HepG2 (cell line): ENCODE data around the gene CLEC20A. TPM values are rescaled to one million over a fixed set of nuclear protein-coding genes. Genes with fewer than 3 reads are reported as not detected.

Source experiments
- ATAC-seq: fragments of 200-7000 bp; cut with Tn5 transposase; 3 replicates; pipeline ENCODE4 v1.9.1; 2020; ENCODE audit warnings: mild to moderate bottlenecking, moderate library complexity
- BruUV-seq: library from RNA; stranded (reverse); fragments of 400-500 nt; replicated peaks from 2 replicates; lab custom pipeline; 2021; lab: Mats Ljungman, UMichigan
- CTCF ChIA-PET: fragments of 300-600 bp; formaldehyde crosslinking; extraction: SDS; loops from one replicate; lab custom pipeline; 2021; ENCODE audit warnings: low total read pairs, inconsistent platforms, low intra/inter-chr PET ratio; lab: Yijun Ruan, JAX
- POLR2A ChIA-PET: fragments of 350-600 bp; sonication (Branson Sonifier 250); formaldehyde crosslinking; loops from one replicate; lab custom pipeline; 2020; ENCODE audit warnings: antibody characterized with exemption, inconsistent platforms; lab: Yijun Ruan, JAX
- DNase-seq: peaks from one replicate; pipeline ENCODE4 v3.0.0-alpha.2; 2015; ENCODE audit warnings: low spot score
- FAIRE-seq: peaks from 3 replicates; lab custom pipeline; 2011; peaks lifted over from hg19 to GRCh38; lab: Jason Lieb, UNC
- H2AFZ ChIP-seq: one replicate; pipeline ENCODE4 v1.6.1; 2011; ENCODE audit warnings: low read length, inconsistent platforms
- H3K27ac ChIP-seq: fragments of 300-600 bp; 3 replicates; pipeline ENCODE4 v1.8.0; 2011; ENCODE audit warnings: mixed run types, mild to moderate bottlenecking, mixed read lengths, low read length, inconsistent platforms; ENCODE audit not compliant: insufficient read depth; ENCODE audit errors: extremely low read length
- H3K27me3 ChIP-seq, 2 experiments: fragments of 200-600 bp in 1 of 2; 2 replicates in 1 of 2; 3 replicates in 1 of 2; pipeline versions ENCODE4 v1.6.0 to v1.8.0; 2011; ENCODE audit warnings: low read length in 2 of 2, mild to moderate bottlenecking in 2 of 2, moderate library complexity in 2 of 2, inconsistent platforms in 1 of 2; ENCODE audit not compliant: insufficient read depth in 2 of 2, control insufficient read depth in 1 of 2
- H3K36me3 ChIP-seq, 2 experiments: fragments of 200-600 bp in 1 of 2; replicated peaks in 1 of 2; 2 replicates in 1 of 2; 3 replicates in 1 of 2; pipeline versions ENCODE4 v1.5.1 to v1.8.0; 2011; ENCODE audit warnings: low read length in 2 of 2, inconsistent platforms in 1 of 2; ENCODE audit not compliant: insufficient read depth in 2 of 2, control insufficient read depth in 1 of 2
- H3K4me1 ChIP-seq: 2 replicates; pipeline ENCODE4 v1.5.1; 2012; ENCODE audit warnings: low read length, inconsistent platforms; ENCODE audit not compliant: insufficient read depth
- H3K4me2 ChIP-seq: 2 replicates; pipeline ENCODE4 v1.6.0; 2011; ENCODE audit warnings: low read depth, low read length, inconsistent platforms
- H3K4me3 ChIP-seq, 3 experiments: fragments of 200-600 bp in 1 of 3; sonication (generic), shearing (Covaris generic) in 1 of 3; replicated peaks in 1 of 3; 2 replicates each; pipeline ENCODE4 v1.5.1; 2011 to 2016; ENCODE audit warnings: low read length in 3 of 3, inconsistent platforms in 2 of 3, low read depth in 2 of 3, mild to moderate bottlenecking in 2 of 3, control low read depth in 1 of 3, mixed read lengths in 1 of 3; ENCODE audit not compliant: insufficient read depth in 1 of 3
- H3K79me2 ChIP-seq: one replicate; pipeline ENCODE4 v1.6.1; 2011; ENCODE audit warnings: low read length, inconsistent platforms; ENCODE audit not compliant: insufficient read depth
- H3K9ac ChIP-seq: 2 replicates; pipeline ENCODE4 v1.6.0; 2011; ENCODE audit warnings: mild to moderate bottlenecking, low read depth, low read length, inconsistent platforms; ENCODE audit not compliant: insufficient read depth
- H3K9me3 ChIP-seq: 2 replicates; pipeline ENCODE4 v1.5.1; 2012; ENCODE audit warnings: mild to moderate bottlenecking, low read length
- H4K20me1 ChIP-seq: 2 replicates; pipeline ENCODE4 v1.6.0; 2011; ENCODE audit warnings: inconsistent platforms, mild to moderate bottlenecking, low read length, moderate library complexity; ENCODE audit not compliant: insufficient read depth
- ATAD3A ChIP-seq: sonication (generic); formaldehyde crosslinking; IDR thresholded peaks from 2 replicates; pipeline ENCODE4 v1.4.0; 2020; ENCODE audit warnings: missing genetic modification reagents
- DNMT1 ChIP-seq: sonication (generic); formaldehyde crosslinking; IDR thresholded peaks from 2 replicates; pipeline ENCODE4 v1.5.1; 2020; ENCODE audit warnings: mild to moderate bottlenecking, missing genetic modification reagents
- NFE2L2 ChIP-seq: fragments of 150-350 bp; IDR thresholded peaks from 2 replicates; pipeline ENCODE4 v1.6.1; 2014; ENCODE audit warnings: low read length
- SIX1 ChIP-seq: sonication (generic); formaldehyde crosslinking; IDR thresholded peaks from 2 replicates; pipeline ENCODE4 v1.4.0; 2020; ENCODE audit warnings: missing genetic modification reagents, borderline replicate concordance
- YEATS4 ChIP-seq: sonication (generic); formaldehyde crosslinking; IDR thresholded peaks from 2 replicates; pipeline ENCODE4 v1.4.0; 2020; ENCODE audit warnings: missing genetic modification reagents, borderline replicate concordance
- YY1 ChIP-seq: IDR thresholded peaks from 2 replicates; pipeline ENCODE4 v1.6.1; 2011; ENCODE audit warnings: low read length, low read depth, moderate library complexity, mild to moderate bottlenecking; ENCODE audit not compliant: insufficient read depth, insufficient replicate concordance
- ZNF354B ChIP-seq: sonication (generic); formaldehyde crosslinking; IDR thresholded peaks from 2 replicates; pipeline ENCODE4 v1.8.0; 2022; ENCODE audit warnings: mild to moderate bottlenecking, missing genetic modification reagents
- ZNF777 ChIP-seq: sonication (generic); formaldehyde crosslinking; IDR thresholded peaks from 2 replicates; pipeline ENCODE4 v1.4.0; 2020; ENCODE audit warnings: missing genetic modification reagents
- WGBS: methylation state at CpG from one replicate; pipeline ENCODE4 v1.1.6; 2017; ENCODE audit warnings: low lambda C conversion rate; 5-methylcytosine and 5-hydroxymethylcytosine counted together
- in situ Hi-C: cut with HindIII; loops from 2 replicates; pipeline ENCODE4 v1.10.0; 2017; ENCODE audit warnings: low pct_unique_long_range_greater_than_20kb; ENCODE audit not compliant: extremely low pct_ligation_motif_present
- intact Hi-C: fragments of 100-400 bp; cut with micrococcal nuclease; formaldehyde crosslinking; loops from one replicate; pipeline ENCODE4 v1.10.0; 2022; ENCODE audit not compliant: unreplicated experiment
- polyA plus RNA-seq, 8 experiments: library from polyadenylated mRNA; depleted of rRNA in 3 of 8; stranded (reverse) in 7 of 8; unstranded in 1 of 8; fragments of >200 nt; fragmentation: Illumina TruSeq in 4 of 8; extraction: Trizol in 4 of 8; gene quantifications; 2 replicates each; pipeline versions ENCODE4 v1.2.1 to v1.2.3, GENCODE V29; 2011 to 2016; ENCODE audit warnings: low read depth in 4 of 8, missing spikeins in 1 of 8, mixed read lengths in 1 of 8; ENCODE audit not compliant: insufficient read depth in 1 of 8
- small RNA-seq, 3 experiments: library from RNA; depleted of rRNA; stranded (forward); fragments of <200 nt; gene quantifications; one replicate each; pipeline ENCODE3, GENCODE V24; 2012; ENCODE audit warnings: low read depth in 2 of 3, low replicate concordance in 1 of 3; ENCODE audit not compliant: insufficient read length in 3 of 3, insufficient read depth in 2 of 3
- total RNA-seq, 5 experiments: library from RNA; depleted of rRNA; stranded (reverse); fragments of >200 nt; fragmentation: Illumina TruSeq; extraction: Trizol; gene quantifications; 2 replicates each; pipeline ENCODE4 v1.2.3, GENCODE V29; 2016; ENCODE audit warnings: low read depth in 1 of 5
- TF ChIP-seq, protein P1 (sequence below): sonication (generic); formaldehyde crosslinking; IDR thresholded peaks from 2 replicates; pipeline ENCODE4 v1.4.0; 2020; ENCODE audit warnings: mild to moderate bottlenecking, missing genetic modification reagents
- TF ChIP-seq, protein P2 (sequence below): sonication (generic); formaldehyde crosslinking; IDR thresholded peaks from 2 replicates; pipeline ENCODE4 v1.4.0; 2020; ENCODE audit warnings: missing genetic modification reagents
- TF ChIP-seq, protein P3 (sequence below): sonication (generic); formaldehyde crosslinking; IDR thresholded peaks from 2 replicates; pipeline ENCODE4 v1.8.1; 2023; ENCODE audit warnings: mild to moderate bottlenecking, missing genetic modification reagents

The CLEC20A gene
- total and polyA plus RNA-seq, 2 of the 13 experiments (the other 11 are each of a cell fraction or from before 2014, with no cell fraction given): not detected

DNA sequence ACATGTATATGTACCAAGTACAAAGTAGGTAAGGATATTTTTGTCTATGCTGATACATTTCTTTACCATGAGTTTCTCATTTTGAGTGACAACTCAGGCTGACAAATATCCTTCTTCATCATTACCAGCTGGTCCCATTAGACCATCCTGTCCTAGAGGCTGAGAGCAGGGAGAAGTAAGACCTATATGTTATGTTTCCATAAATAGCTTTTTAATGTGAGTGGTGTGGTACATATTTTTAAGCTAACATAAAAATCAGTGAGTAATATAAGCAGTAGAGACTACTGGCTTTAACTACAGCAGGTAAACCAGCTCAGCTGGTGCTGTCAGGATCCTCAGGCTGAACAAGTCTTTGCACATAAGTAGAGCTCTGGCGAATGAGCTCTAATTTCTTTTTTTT, 62.4 kb downstream of the CLEC20A start:
- Histone ChIP-seq H3K27me3 (no peaks in the 10 kb centered on the region), H4K20me1 (no peaks in the 10 kb centered on the region), H2AFZ (no peak overlapping the region), H3K79me2 (no peaks in the 10 kb centered on the region), H3K4me3 (no peak overlapping the region), H3K27ac (no peak overlapping the region), H3K9me3 (no peaks in the 10 kb centered on the region), H3K36me3 (no peaks in the 10 kb centered on the region), H3K9ac (no peak overlapping the region), H3K4me2 (no peak overlapping the region), H3K4me1 (no peaks in the 10 kb centered on the region)
- ChIA-PET POLR2A (no interaction called here), CTCF (no interaction called here)
- ATAC-seq: no peak
- BruUV-seq: no TSS peak
- FAIRE-seq: no peak
- in situ Hi-C loops (no loop called here), intact Hi-C loops (no loop called here)
- 100% methylated on average over 1 of the region's 1 CpG for WGBS
- DNase-seq: no peak
- TF ChIP-seq ZNF777 (CRISPR knock-in tag) (no peak), ATAD3A (CRISPR knock-in tag) (no peak), ZNF354B (CRISPR knock-in tag) (no peak), SIX1 (CRISPR knock-in tag) (no peak), YY1 (no peak), NFE2L2 (no peak), DNMT1 (CRISPR knock-in tag) (no peak), YEATS4 (CRISPR knock-in tag) (no peak)
- TF ChIP-seq, protein P1, sequence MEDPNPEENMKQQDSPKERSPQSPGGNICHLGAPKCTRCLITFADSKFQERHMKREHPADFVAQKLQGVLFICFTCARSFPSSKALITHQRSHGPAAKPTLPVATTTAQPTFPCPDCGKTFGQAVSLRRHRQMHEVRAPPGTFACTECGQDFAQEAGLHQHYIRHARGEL: no peak
- TF ChIP-seq, protein P2, sequence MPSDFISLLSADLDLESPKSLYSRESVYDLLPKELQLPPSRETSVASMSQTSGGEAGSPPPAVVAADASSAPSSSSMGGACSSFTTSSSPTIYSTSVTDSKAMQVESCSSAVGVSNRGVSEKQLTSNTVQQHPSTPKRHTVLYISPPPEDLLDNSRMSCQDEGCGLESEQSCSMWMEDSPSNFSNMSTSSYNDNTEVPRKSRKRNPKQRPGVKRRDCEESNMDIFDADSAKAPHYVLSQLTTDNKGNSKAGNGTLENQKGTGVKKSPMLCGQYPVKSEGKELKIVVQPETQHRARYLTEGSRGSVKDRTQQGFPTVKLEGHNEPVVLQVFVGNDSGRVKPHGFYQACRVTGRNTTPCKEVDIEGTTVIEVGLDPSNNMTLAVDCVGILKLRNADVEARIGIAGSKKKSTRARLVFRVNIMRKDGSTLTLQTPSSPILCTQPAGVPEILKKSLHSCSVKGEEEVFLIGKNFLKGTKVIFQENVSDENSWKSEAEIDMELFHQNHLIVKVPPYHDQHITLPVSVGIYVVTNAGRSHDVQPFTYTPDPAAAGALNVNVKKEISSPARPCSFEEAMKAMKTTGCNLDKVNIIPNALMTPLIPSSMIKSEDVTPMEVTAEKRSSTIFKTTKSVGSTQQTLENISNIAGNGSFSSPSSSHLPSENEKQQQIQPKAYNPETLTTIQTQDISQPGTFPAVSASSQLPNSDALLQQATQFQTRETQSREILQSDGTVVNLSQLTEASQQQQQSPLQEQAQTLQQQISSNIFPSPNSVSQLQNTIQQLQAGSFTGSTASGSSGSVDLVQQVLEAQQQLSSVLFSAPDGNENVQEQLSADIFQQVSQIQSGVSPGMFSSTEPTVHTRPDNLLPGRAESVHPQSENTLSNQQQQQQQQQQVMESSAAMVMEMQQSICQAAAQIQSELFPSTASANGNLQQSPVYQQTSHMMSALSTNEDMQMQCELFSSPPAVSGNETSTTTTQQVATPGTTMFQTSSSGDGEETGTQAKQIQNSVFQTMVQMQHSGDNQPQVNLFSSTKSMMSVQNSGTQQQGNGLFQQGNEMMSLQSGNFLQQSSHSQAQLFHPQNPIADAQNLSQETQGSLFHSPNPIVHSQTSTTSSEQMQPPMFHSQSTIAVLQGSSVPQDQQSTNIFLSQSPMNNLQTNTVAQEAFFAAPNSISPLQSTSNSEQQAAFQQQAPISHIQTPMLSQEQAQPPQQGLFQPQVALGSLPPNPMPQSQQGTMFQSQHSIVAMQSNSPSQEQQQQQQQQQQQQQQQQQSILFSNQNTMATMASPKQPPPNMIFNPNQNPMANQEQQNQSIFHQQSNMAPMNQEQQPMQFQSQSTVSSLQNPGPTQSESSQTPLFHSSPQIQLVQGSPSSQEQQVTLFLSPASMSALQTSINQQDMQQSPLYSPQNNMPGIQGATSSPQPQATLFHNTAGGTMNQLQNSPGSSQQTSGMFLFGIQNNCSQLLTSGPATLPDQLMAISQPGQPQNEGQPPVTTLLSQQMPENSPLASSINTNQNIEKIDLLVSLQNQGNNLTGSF (CRISPR knock-in tag): no peak
- TF ChIP-seq, protein P3, sequence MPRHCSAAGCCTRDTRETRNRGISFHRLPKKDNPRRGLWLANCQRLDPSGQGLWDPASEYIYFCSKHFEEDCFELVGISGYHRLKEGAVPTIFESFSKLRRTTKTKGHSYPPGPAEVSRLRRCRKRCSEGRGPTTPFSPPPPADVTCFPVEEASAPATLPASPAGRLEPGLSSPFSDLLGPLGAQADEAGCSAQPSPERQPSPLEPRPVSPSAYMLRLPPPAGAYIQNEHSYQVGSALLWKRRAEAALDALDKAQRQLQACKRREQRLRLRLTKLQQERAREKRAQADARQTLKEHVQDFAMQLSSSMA (CRISPR knock-in tag): no peak

Small RNA genes within 50 kb of the gene (small RNA-seq; reads per million reads assigned to genes)
- 0 reads per million in 3 experiments for gene RF00017

Other genes starting within 250 kb of the CLEC20A start
- gene TEX35, start 16.1 kb upstream of the CLEC20A start, total RNA-seq (2016; rRNA removed; fragmentation: Illumina TruSeq; extraction: Trizol): not detected in 2 replicates
- gene TEX35, start 16.1 kb upstream of the CLEC20A start, polyA plus RNA-seq (2011; rRNA removed): not detected in 2 replicates
- gene RALGPS2, start 228.3 kb upstream of the CLEC20A start, total RNA-seq (2016; rRNA removed; fragmentation: Illumina TruSeq; extraction: Trizol): 36.0 and 58.5 TPM in 2 replicates
- 14.4 and 15.6 TPM in 2 replicates for gene RALGPS2, start 228.3 kb upstream of the CLEC20A start, polyA plus RNA-seq (2011; rRNA removed)